Fibroblast of peridontal ligament (primary cell): ENCODE measurements around the gene SEPTIN6.
"Not testable (repeated sequence)": the region's sequence is repeated elsewhere in the genome, so short reads cannot be mapped to it uniquely, and the experiment has no call there.

Experiments
- DNase-seq: peaks from one replicate; pipeline ENCODE4 v3.0.0-alpha.2; 2010; ENCODE audit errors: extremely low read depth

Gene SEPTIN6

DNA sequence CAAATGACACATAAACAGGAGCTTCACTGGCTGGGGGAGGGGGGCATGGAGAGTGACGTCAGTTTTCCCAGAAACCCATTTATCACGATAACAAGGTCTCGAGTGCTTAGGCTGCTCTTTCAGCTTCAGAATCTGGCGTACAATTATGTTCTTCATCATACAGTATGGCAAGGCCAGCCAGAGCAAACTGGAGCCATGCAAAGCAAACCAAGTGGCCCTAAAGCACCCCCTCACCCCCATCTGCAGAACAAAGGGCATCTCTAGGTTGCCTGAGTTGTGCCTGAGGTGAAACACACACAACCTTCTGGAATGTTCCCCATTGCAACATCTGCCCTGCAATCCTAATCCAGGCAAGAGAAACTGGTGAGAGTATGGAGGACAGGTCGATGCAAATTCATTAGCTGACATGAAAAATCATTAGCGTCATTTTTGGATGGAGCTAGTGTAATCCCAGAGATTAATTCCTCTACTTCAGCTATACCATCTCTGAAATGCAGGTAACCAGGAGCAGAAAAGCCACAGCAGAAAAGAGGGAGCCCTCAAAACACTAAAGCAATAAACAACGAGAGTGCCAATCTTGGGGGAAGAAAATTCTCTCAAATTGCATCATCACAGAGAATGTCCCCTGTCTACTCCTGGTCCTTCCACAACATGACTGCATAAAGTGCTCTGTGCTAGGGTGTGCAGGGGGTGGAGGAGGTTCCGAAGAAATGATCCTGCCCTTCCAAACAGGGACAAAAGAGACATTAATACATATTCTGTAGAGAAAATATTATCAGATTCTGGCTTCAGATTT is 1.8 kb downstream of the SEPTIN6 start:
- DNase-seq = no peak

DNA sequence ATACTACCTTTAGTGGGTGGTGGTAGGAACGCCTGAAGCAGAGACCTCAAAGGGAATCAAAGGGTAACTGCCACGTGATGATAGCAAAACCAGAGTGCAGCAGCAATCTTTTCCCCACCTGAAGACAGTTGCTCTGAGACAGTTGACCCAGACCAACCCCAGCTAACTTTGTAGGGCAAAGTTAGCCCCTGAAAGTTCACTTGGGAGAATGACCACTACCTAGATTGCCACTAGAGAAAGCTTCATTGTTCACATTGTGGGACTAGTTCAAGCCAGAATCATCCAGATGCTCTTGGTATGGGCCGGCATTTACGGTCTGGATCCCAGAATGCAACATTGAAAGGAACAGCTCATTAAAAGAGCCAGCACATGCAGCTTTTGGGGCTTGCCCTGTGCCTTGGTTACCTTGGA is 4.1 kb downstream of the SEPTIN6 start:
- no peak for DNase-seq

DNA sequence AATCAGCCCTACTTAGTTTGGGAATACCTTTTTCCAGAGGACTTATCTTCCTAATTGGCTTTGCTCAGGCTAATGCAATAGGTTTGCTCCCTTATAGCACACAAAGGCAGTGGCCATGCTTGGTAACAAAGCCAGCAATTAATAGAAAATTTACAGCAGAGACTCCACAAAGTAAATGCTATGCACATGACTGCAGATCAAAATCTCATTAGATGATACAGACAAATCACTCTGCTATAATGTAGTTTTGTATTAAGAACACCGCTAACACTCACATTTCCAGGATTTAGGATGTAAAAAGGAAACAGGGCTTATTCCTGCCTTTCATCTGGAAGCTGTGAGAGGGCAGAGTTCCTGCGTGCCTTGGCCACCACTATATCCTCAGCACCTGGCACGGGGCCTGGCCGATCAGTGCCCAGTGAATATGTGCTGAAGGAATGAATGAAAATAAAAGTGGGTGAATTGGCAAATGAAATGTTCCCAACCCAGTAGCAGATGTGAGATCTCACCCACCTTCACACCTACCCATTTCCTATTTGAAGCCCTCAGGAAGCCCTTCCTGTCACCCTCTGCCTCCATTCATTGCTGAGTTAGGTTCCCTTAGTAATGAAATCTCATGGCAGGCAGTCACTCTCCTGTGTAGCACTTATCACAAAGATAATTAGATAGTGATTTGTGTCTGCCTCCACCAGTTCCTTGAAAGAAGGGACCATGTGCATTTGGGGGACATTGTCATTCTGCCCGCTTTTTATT is 5.1 kb downstream of the SEPTIN6 start:
- DNase-seq = no peak

DNA sequence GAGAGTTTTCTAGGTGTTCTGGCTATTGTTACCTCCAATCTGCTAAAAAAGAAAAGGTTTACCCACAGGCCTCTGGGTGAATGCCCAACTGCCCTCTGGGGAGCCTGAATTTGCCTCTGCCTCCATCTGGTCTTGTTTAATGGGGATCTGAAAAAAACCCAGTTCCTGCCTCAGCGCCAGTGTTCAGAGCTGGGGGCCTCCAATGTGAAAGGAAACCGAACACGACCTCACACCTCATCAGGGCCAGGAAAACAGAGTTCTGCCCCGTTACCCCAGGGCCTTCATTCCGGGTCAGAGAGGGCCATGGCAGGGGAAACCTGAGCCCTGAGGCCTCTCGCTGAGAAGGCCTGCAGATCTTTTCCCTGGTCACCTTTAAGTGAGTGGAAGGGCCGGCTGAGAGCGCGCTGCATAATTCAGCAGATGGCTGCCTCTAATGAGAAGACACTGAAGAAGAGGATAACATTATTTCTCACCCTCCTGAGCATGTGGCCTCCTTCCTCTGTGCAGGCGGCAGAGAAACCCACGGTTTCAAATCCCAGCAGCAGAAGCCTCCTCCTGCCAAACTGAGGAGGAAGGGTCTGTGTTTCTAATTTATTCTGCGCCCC is 6.8 kb downstream of the SEPTIN6 start:
- peak; percentile 62 for DNase-seq

DNA sequence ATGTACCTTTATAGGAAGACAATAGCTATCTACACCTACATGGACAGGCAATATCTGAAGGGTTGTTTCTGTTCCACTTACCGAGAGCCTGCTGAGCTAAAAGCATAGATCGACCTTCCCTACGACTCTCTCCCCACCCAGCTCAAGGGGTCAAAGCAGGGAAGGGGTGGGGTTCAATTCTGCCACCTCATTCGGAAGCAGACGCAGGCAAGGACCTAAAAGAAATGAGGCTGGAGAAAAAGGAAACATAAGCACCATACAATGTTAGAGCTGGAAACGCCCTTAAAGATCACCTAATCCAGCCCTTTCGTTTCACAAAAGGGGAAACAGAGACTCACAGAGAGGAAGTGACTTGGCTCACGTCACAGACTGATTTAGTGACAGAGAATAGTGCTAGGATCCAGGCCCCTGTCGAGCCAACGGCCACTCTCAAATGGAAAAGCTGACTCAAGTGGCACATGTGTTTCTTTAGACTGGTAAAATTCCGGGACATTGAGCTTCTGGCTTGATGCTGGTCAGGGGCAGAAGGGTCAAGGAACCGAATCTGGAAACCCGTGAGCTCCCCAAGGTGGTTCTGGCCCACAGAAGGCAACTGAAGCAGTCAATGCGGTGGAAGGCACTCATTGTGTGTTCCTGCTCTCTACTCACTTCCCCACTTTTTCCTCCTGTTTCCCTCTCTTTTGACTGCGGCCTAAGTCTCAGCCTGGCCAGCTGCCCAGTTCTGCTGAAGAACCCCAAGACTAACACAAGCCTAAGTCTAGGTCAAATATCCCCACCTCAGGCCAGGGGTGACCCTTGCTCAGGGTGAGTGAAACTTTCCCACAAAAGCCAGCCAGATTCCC is 7.5 kb downstream of the SEPTIN6 start:
- DNase-seq = peak; percentile 1

DNA sequence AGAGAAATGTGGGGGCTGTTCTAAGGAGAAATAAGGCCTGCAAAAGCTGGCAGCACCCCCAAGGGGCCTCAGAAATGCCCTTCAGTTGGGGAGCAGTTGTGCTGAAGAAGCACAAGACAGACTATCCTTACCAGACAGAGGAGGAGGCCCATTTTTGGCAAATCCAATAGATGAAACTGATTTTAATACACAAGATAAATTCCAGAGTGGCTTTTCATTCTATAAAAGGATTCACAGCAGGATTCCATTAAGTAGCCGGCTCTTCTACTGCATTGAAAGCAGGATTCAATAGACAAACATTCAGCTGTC is 8.1 kb downstream of the SEPTIN6 start:
- peak; percentile 4 for DNase-seq

DNA sequence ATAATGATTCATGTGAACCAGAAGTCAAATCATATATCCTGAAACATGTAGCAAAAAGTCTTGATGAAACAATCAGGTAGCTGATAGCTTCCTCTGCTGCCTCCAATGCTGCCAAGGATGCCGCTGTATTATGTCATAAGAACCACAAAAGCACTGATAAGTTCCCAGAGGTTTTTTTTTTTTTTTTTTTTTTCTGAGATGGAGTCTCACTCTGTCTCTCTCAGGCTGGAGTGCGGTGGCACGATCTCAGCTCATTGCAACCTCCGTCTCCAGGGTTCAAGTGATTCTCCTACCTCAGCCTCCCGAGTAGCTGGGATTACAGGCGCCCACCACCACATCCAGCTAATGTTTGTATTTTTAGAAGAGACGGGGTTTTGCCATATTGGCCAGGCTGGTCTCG is 8.7 kb downstream of the SEPTIN6 start:
- DNase-seq = not testable (repeated sequence)

DNA sequence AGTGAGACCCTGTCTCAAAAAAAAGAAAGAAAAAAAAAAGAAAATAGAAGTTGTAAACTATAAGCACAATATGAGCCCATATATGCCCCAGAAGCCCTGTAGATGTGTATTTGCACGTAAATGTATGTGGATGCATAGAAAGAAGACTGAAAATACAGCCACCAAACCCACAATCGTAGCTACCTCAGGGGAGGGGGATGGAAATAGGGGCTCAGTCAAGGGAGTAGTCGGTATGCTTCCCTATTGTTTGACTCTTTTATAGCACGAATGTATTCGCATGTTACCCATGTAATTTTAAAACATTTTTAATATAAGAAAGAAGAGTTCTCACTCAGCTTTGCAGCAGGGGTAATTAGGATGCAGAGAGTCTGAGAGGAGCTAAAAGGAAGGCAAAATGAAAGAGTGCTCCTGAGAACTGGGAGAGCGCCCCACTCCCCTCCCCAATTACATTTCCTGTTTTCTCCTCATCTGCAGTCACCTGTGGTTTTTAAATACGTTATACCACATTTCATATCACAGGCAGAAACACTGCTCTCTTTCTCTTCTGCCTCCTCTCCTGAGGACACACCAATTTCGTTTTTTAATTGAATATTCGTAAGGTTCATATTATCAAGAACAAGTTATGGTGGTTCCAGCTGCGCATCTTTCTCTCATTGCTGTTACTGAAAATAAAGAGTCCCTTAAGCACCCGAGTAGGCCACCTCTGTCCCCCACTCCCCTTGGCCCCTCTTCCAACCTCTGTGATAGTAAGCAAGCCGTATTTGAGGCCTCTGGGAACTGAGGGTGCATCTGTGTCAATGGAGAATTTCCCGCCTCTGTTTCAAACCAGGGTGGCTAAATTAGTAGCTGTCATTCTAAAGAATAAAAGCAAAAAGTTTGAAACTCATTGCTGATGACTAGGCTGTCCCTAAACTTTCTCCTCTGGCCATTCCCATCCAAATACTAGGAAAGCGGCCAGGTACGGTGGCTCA is 10.7 kb downstream of the SEPTIN6 start:
- DNase-seq = no peak

DNA sequence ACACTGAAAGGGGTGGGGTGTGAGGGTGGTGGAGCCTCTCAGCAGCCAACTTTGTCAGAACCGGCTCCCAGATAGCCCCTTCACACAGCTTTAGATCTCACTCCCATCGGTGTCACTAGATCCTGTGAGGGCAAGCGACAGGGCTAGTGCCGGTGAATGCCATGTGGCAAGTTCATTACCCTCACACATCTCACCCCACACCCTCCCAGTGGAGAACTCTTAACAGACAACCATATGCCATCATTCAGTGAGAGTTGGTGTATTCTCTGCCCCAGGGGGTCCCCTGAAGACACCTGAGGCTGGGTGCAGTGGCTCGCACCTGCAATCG is 15.3 kb downstream of the SEPTIN6 start:
- DNase-seq = no peak

DNA sequence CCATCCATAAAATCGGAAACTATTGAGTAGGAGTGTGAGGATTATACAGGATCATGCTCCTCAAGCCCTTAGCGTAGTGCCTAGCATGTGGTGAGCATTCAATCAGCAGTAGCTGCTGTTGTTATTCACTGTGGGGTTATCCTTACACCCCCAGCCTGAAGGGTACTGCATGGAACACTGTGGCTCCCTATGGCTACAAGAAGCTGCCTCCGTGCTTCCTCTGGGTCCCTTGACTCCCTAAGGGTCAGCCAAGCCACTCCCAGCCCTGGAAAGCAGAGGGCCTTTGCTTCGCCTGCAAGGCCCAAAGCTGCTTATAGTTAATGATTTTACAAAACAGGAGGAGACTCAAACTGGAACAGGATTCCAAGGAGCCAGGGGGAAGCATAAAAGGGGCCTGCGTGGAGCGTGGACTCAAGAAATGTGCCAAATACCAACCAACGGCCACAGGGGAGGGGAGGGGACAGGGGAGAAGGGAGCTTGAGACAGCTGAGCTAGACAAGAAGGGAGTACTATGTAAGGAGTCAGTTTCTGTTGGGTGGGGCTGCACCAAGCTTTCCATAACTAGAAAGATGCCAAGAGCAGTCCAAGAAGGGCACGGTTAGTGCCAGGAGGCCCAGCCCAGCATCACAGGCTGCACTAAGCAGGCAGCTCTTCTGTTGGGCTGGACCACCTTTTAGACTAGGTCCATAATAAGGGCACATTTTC is 15.9 kb downstream of the SEPTIN6 start:
- no peak for DNase-seq

DNA sequence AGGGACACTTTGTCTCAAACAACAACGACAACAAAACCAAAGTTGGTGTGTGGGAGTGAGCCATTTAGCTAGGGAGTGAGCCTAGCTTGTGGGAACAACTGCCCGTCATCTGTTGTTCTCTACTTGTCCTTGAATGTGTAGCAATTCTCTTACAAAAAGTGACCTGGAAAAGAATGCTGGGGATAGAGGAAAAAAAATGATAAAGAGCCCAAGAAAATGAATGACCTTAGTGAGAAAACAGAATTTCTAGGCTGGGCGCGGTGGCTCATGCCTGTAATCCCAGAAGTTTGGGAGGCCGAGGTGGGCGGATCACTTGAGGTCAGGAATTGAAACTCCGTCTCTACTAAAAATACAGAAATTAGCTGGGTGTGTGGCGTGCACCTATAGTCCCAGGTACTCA is 19.6 kb downstream of the SEPTIN6 start:
- DNase-seq = no peak

DNA sequence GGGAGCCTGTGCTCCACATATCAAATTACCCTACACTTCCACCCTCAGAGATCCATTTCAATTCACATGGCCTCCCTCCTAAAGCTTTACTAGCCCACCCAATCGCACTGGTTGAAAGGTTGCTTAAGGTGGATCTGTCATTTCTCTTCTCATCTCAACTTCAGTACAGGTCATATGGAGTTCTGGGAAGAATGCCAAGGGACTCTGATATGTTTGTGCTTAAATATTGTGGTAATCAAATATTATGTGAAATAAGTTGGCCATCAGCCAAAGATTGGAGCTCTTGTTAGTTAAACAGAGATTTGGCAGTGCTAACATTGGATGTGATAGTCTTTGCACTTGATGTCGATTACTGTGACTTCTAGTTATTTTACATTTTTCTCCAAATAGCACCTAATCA is 20.5 kb downstream of the SEPTIN6 start:
- DNase-seq = peak; percentile 8

DNA sequence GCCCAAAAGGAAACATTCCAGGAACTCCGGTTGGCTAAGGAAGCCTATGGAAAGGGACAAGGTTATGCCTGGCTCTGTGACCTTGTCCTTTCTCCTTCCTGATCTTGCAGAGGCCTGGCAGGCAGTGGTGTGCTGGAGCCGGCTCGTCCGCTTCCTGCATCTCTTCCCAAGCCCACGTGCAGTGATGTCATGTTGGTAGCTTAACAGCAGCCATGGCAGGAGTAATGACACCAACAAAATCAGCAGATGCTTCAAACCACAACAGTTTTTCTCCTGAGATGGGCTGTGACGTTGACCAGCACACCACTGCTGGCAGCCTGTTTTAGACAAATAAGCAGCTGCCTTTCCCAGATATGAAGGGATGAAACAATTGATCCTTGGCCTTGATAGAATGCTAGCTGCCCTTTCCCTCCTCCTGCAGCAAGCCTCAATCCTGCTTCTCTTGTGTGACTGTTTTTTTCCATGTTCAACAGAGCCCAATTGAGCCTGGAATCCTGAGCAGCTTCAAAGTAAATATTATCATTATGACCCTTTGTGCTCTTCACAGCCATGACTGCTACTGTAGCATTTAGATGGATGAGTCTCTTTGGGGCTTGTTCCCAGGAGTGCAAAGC is 23.4 kb downstream of the SEPTIN6 start:
- peak; percentile 29 for DNase-seq

DNA sequence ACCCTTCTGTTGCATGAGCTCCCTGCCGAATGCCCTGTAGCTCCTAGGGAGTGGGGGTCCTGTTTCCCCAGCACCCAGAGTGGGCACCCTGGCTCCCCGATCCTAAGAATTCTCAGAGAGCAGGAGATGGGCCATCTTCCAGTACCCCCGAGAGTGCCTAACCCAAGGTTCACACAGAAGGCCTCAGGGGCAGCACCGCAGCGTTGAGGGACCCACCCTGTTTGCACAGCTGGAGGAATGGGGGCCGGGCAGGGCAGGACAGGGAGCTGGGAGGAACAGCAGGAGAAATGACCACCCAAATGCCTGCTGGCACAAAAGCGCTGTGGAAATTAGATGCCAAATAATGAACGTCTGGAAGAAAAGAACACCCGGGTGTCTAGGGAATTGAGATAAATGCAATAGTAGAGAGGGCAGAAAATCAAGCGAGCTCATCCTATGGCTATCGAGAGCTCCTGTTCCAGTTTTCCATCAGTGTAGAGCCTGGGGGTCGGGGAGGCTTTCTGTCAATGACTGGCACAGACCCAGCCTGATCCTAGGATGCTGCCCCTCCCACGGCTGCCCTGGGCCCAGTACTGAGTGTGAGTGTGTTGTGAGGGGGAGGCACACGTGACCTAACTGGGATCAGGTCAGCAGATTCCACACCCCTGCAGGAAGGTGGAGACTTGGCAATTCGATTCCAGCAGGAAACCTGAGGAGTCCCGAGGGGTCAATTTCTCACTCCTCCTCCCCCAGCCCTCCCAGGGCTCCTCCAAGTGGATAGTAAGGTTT is 25.7 kb downstream of the SEPTIN6 start:
- DNase-seq = no peak

DNA sequence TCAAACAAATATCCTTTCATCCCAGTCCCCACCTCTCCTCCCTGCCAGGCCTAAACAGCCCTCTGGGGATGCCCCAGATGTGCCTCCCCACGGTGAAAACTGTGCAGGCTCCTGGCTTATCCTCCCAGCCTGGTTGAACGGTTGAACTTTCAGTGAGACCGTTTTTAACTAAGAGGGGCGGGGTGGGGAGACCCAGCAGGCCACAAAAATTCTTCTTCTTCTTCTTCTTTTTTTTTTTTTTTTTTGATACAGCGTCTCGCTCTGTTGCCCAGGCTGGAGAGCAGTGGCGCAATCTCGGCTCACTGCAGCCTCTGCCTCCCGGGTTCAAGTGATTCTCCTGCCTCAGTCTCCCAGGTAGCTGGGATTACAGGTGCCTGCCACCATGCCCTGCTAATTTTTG is 28.1 kb downstream of the SEPTIN6 start:
- not testable (repeated sequence) for DNase-seq

DNA sequence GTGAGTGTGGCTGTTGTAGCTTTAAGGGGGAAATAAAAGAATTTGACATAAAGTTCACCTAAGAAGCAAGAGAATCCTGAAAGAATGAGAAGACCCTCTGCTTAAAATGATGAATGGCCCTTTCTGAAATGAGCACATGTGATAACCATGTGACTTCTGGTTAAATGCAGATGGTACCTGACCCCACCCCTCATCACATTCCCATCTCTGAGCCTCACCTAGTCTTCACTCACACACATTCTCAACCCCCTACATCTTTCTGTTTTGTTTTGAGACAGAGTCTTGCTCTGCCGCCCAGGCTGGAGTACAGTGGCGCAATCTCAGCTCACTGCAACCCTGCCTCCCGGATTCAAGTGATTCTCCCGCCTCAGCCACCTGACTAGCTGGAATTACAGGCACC is 31.5 kb downstream of the SEPTIN6 start:
- DNase-seq = no peak

DNA sequence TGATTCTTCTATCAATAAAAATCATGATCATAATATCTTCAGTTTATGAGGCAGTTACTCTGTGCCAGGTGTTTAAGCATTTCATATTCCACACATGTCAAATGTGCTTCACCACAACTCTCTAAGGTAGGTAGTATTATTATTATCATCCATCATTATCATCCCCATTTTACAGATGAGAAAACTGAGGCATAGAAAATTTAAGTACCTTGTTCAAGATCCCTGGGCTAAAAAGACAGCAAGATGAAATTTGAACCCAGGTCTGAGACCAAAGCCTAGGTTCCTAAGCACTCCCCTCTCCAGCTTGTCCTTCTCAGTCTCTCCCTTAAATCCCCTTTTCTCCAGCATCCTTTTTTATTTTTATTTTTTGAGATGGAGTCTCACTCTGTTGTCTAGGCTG is 33.4 kb downstream of the SEPTIN6 start:
- DNase-seq = no peak

DNA sequence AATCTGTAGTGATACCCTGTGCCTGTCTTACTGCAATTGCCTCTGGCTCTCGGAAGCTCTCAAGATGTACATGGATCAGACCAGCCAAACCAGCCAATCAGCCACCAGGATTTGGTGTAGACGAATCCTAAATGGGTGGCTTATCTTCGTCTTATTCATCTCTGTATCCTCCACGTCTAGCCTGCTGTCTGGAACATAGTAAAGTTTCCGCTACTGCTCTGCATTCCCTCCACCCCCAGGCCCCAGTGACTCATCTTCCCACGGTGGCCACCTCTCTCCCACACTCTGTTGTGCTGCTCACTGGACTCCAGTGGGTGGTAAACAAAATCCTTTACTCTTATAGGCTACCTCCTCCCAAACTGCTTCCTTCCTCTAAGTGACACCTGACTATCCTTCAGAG is 37.8 kb downstream of the SEPTIN6 start:
- DNase-seq = peak; percentile 11

DNA sequence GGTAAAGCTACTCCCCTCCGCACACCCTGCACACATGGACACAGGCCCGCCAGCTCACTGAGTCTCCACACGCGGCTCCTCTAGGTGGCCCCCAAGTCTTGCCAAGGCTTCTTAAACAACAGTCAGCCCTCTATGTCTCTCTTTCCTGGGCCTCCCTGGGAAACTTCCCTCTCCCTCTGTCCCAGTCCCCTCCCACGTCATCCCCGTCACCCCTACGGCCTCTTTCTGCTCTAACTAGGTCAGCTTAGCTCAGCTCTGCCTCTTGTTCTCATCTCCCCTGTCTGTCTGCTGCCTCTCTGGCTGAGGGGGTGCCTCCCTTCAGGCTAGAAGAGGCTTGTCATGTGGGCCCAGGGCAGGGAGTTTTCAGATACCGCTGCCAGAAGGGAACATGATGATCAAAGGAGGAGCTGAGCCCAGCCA is 38.8 kb downstream of the SEPTIN6 start:
- peak; percentile 9 for DNase-seq
